GM12873 (cell line): ENCODE measurements around the gene HOXB1.

Experiments used
- CTCF ChIP-seq: IDR thresholded peaks from 2 replicates; pipeline ENCODE4 v1.5.1; 2012; ENCODE audit warnings: low read depth, mild to moderate bottlenecking, moderate library complexity, low read length, control low read depth; ENCODE audit not compliant: insufficient read depth; ENCODE audit errors: missing control alignments

HOXB1 gene

GRCh38 chr17:48559840-48560817, 29.3 kb upstream of the HOXB1 start:
- TF ChIP-seq CTCF, result no peak

- no peak for TF ChIP-seq CTCF
These were observed 28.5 kb upstream of the HOXB1 start for GRCh38 chr17:48559122-48559839.

GRCh38 chr17:48558831-48559121, 28.0 kb upstream of the HOXB1 start:
- TF ChIP-seq CTCF, result no peak

GRCh38 chr17:48558057-48558830, 27.4 kb upstream of the HOXB1 start:
- TF ChIP-seq CTCF, result no peak

- no peak for TF ChIP-seq CTCF
These were observed 26.0 kb upstream of the HOXB1 start for GRCh38 chr17:48556576-48557401.

GRCh38 chr17:48556229-48556575, 25.4 kb upstream of the HOXB1 start:
- no peak for TF ChIP-seq CTCF
